CD14-positive monocyte (primary cell): ENCODE measurements around the gene ARHGAP45. TPM values are rescaled to one million over a fixed set of nuclear protein-coding genes. Genes with fewer than 3 reads are reported as not detected.

Experiments used
- DNase-seq, 3 donors: peaks; one replicate each; pipeline ENCODE4 v3.0.0-alpha.2; 2011 to 2022
- H2AFZ ChIP-seq: 2 replicates; pipeline ENCODE4 v1.6.0; 2012; ENCODE audit warnings: mild to moderate bottlenecking, low read depth, low read length, inconsistent platforms; ENCODE audit not compliant: insufficient read depth, poor library complexity, severe bottlenecking
- H3K27ac ChIP-seq, 2 donors: 1 replicate in 1 of 2; 2 replicates in 1 of 2; pipeline ENCODE4 v1.5.1; 2012 to 2013; ENCODE audit warnings: low read length in 2 of 2, control low read depth in 1 of 2, inconsistent platforms in 1 of 2, low read depth in 1 of 2, mild to moderate bottlenecking in 1 of 2
- H3K27me3 ChIP-seq, 2 donors: one replicate each; pipeline versions ENCODE4 v1.6.0 to v1.6.1; 2011 to 2013; ENCODE audit warnings: low read length in 2 of 2; ENCODE audit not compliant: control insufficient read depth in 2 of 2, insufficient read depth in 2 of 2
- H3K36me3 ChIP-seq, 2 donors: replicated peaks in 1 of 2; 1 replicate in 1 of 2; 2 replicates in 1 of 2; pipeline versions ENCODE4 v1.5.1 to v1.6.1; 2012 to 2013; ENCODE audit warnings: low read length in 2 of 2, control low read depth in 1 of 2, inconsistent platforms in 1 of 2, mild to moderate bottlenecking in 1 of 2; ENCODE audit not compliant: insufficient read depth in 2 of 2, control insufficient read depth in 1 of 2
- H3K4me1 ChIP-seq, 2 donors: 1 replicate in 1 of 2; 2 replicates in 1 of 2; pipeline versions ENCODE4 v1.5.1 to v1.6.1; 2012 to 2013; ENCODE audit warnings: low read length in 2 of 2, control low read depth in 1 of 2, inconsistent platforms in 1 of 2, mild to moderate bottlenecking in 1 of 2, moderate library complexity in 1 of 2; ENCODE audit not compliant: insufficient read depth in 2 of 2, control insufficient read depth in 1 of 2
- H3K4me2 ChIP-seq: replicated peaks from 2 replicates; pipeline ENCODE3; 2012; ENCODE audit warnings: low read length, moderate library complexity, mild to moderate bottlenecking; ENCODE audit not compliant: poor library complexity, severe bottlenecking; ENCODE audit errors: extremely low read depth
- H3K4me3 ChIP-seq, 3 experiments: fragments of 200-600 bp in 1 of 3; sonication (generic) in 1 of 3; replicated peaks in 1 of 3; 1 replicate in 2 of 3; 2 replicates in 1 of 3; pipeline ENCODE4 v1.5.1; 2011 to 2013; ENCODE audit warnings: low read length in 3 of 3, mild to moderate bottlenecking in 3 of 3, control low read depth in 2 of 3, low read depth in 2 of 3, inconsistent platforms in 1 of 3, moderate library complexity in 1 of 3
- H3K79me2 ChIP-seq: 2 replicates; pipeline ENCODE4 v1.6.0; 2012; ENCODE audit warnings: mild to moderate bottlenecking, control low read depth, inconsistent platforms, low read length, moderate library complexity; ENCODE audit not compliant: insufficient read depth
- H3K9ac ChIP-seq: 2 replicates; pipeline ENCODE4 v1.6.0; 2017; ENCODE audit warnings: low read length, mild to moderate bottlenecking; ENCODE audit not compliant: insufficient read depth, poor library complexity, severe bottlenecking
- H3K9me3 ChIP-seq, 2 donors: replicated peaks in 1 of 2; 1 replicate in 1 of 2; 2 replicates in 1 of 2; pipeline versions ENCODE4 v1.5.1 to v1.6.1; 2012 to 2013; ENCODE audit warnings: low read length in 2 of 2, control low read depth in 1 of 2; ENCODE audit not compliant: control insufficient read depth in 1 of 2, insufficient read depth in 1 of 2
- H4K20me1 ChIP-seq: 2 replicates; pipeline ENCODE4 v1.6.0; 2012; ENCODE audit warnings: mild to moderate bottlenecking, low read length, control low read depth, moderate library complexity; ENCODE audit not compliant: insufficient read depth
- H3K27ac Mint-ChIP-seq, 7 donors: one replicate each; pipeline ENCODE4 v1.8.0; 2020; ENCODE audit warnings: mild to moderate bottlenecking in 7 of 7, mixed read lengths in 7 of 7, moderate library complexity in 6 of 7, inconsistent platforms in 2 of 7
- H3K27me3 Mint-ChIP-seq, 3 donors: one replicate each; pipeline ENCODE4 v1.8.0; 2021 to 2022; ENCODE audit warnings: low read depth in 3 of 3, mild to moderate bottlenecking in 3 of 3, mixed read lengths in 3 of 3, moderate library complexity in 3 of 3, inconsistent platforms in 1 of 3
- H3K36me3 Mint-ChIP-seq, 2 donors: one replicate each; pipeline ENCODE4 v1.8.0; 2020; ENCODE audit warnings: mixed read lengths in 2 of 2, inconsistent platforms in 1 of 2, mild to moderate bottlenecking in 1 of 2
- H3K4me1 Mint-ChIP-seq: one replicate; pipeline ENCODE4 v1.8.0; 2020; ENCODE audit warnings: mild to moderate bottlenecking, mixed read lengths
- H3K4me3 Mint-ChIP-seq, 2 donors: one replicate each; pipeline ENCODE4 v1.8.0; 2020; ENCODE audit warnings: mild to moderate bottlenecking in 2 of 2, mixed read lengths in 2 of 2, moderate library complexity in 1 of 2
- H3K9me3 Mint-ChIP-seq, 7 donors: one replicate each; pipeline ENCODE4 v1.8.0; 2020 to 2022; ENCODE audit warnings: mixed read lengths in 7 of 7, mild to moderate bottlenecking in 6 of 7, moderate library complexity in 6 of 7, inconsistent platforms in 2 of 7
- WGBS: methylation state at CpG from one replicate; pipeline ENCODE4 v1.1.5; 2013; ENCODE audit warnings: missing lambda C conversion rate; ENCODE audit not compliant: insufficient coverage; 5-methylcytosine and 5-hydroxymethylcytosine counted together
- intact Hi-C, 2 donors: fragments of 100-400 bp; cut with micrococcal nuclease; formaldehyde crosslinking; loops; one replicate each; pipeline versions ENCODE4 v1.15.0 to v1.15.1; 2023
- polyA plus RNA-seq, 3 donors: library from polyadenylated mRNA; depleted of rRNA in 1 of 3; unstranded in 2 of 3; stranded (reverse) in 1 of 3; fragments of 300-500 nt in 2 of 3; fragments of >200 nt in 1 of 3; fragmentation: Illumina TruSeq in 2 of 3; gene quantifications; 1 replicate in 2 of 3; 2 replicates in 1 of 3; pipeline ENCODE4 v1.2.3, GENCODE V29; 2012 to 2021
- TF ChIP-seq, protein P1 (sequence below): fragments of 200-600 bp; IDR thresholded peaks from one replicate; pipeline ENCODE4 v1.8.0; 2022; ENCODE audit warnings: antibody characterized with exemption, mild to moderate bottlenecking

The ARHGAP45 gene
- polyA plus RNA-seq, 3 donors: 108 to 308 (median 137) TPM

DNA sequence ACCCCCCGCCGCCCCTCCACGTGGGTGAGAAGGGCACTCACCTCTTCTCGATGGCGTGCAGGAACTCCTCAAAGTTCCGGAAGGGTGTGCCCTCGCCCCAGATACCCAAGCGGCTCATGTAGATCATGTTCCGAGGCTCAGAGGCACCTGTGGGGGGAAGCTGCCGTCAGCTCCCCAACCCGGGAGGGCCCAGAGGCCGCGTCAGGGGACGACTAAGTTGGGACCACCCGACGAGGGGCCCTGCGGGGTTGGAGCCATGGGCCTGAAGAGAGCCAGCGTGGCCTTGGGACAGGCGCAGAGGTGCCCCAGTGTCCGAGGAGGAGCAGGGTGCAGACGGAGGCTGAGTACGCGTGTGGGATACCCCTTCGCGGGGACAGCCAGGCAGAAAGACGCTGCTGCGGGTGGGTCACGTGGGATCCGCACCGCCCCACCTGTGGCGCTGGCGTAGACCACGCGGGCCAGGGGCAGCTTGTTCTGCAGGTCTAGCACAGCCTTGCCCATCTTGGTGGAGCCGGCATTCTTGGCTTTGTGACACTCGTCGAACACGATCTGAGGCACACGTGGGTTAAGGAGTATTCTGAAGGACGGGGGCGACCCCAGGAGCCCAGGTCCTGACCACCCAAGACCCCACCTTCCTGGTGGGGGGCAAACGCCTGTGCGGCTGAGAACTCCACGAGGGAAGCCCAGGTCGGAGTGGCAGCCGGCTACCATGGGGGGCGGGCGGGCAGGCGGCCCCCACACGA, 52.7 kb downstream of the ARHGAP45 start:
- Histone ChIP-seq H3K4me2 (no peak overlapping the region), H3K4me1 (no peaks in the 10 kb centered on the region), H3K4me3 (no peak overlapping the region), H3K36me3 (peaks cover 89 to 95% of the 10 kb centered on the region in 2 donors), H2AFZ (no peak overlapping the region), H3K9ac (no peak overlapping the region), H4K20me1 (peaks cover 89% of the 10 kb centered on the region), H3K27ac (no peak overlapping the region), H3K27me3 (no peaks in the 10 kb centered on the region), H3K9me3 (no peaks in the 10 kb centered on the region), H3K79me2 (peaks cover 8% of the 10 kb centered on the region)
- no peak overlapping the region for H3K27ac Mint-ChIP-seq
- H3K4me3 Mint-ChIP-seq: no peak overlapping the region
- DNase-seq: no peak
- peaks cover 52 to 90% of the 10 kb centered on the region in 2 donors for H3K36me3 Mint-ChIP-seq
- 98% methylated on average over 42 of the region's 50 CpGs for WGBS
- peaks cover 0 to 3% (median 0%) of the 10 kb centered on the region in 7 donors for H3K9me3 Mint-ChIP-seq
- peaks cover 0 to 3% (median 0%) of the 10 kb centered on the region in 3 donors for H3K27me3 Mint-ChIP-seq
- TF ChIP-seq, protein P1, sequence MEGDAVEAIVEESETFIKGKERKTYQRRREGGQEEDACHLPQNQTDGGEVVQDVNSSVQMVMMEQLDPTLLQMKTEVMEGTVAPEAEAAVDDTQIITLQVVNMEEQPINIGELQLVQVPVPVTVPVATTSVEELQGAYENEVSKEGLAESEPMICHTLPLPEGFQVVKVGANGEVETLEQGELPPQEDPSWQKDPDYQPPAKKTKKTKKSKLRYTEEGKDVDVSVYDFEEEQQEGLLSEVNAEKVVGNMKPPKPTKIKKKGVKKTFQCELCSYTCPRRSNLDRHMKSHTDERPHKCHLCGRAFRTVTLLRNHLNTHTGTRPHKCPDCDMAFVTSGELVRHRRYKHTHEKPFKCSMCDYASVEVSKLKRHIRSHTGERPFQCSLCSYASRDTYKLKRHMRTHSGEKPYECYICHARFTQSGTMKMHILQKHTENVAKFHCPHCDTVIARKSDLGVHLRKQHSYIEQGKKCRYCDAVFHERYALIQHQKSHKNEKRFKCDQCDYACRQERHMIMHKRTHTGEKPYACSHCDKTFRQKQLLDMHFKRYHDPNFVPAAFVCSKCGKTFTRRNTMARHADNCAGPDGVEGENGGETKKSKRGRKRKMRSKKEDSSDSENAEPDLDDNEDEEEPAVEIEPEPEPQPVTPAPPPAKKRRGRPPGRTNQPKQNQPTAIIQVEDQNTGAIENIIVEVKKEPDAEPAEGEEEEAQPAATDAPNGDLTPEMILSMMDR: no peak
- H3K4me1 Mint-ChIP-seq: no peaks in the 10 kb centered on the region
- intact Hi-C loops: no loop called here

DNA sequence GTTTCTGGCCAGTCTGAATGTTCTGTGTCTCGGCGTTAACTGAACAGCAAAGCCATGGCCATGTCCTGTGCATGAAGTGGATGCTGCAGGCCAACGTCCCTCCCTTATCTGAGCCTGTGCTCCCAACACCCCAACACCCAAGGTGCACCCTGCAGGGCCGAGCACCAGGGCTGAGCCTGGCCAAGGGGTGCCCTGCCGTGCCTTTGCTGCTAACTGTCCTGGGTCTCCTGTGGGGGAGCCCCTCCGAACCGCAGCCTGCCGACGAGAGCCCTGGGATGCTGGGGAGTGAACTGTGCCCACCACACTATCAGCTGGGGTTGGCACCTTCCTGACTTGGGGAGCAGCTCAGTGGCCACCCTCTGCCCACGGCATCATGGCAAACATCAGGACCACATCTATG, 54.4 kb downstream of the ARHGAP45 start:
- H3K4me1 ChIP-seq: no peaks in the 10 kb centered on the region
- H3K27me3 Mint-ChIP-seq: peaks cover 0 to 3% (median 0%) of the 10 kb centered on the region in 3 donors
- 94% methylated on average over 6 of the region's 10 CpGs for WGBS
- H3K27ac ChIP-seq: no peak overlapping the region
- H4K20me1 ChIP-seq: peaks cover 98% of the 10 kb centered on the region
- no peak overlapping the region for H3K4me3 Mint-ChIP-seq
- no peak for DNase-seq
- intact Hi-C loops: no loop called here
- H3K4me2 ChIP-seq: no peak overlapping the region
- no peak overlapping the region for H2AFZ ChIP-seq
- H3K9ac ChIP-seq: no peak overlapping the region
- peaks cover 91 to 100% of the 10 kb centered on the region in 2 donors for H3K36me3 ChIP-seq
- H3K36me3 Mint-ChIP-seq: peaks cover 59 to 91% of the 10 kb centered on the region in 2 donors
- no peaks in the 10 kb centered on the region for H3K9me3 ChIP-seq
- no peaks in the 10 kb centered on the region for H3K27me3 ChIP-seq
- TF ChIP-seq, protein P1: no peak
- H3K4me3 ChIP-seq: no peak overlapping the region
- H3K27ac Mint-ChIP-seq: peak overlapping the region in 3 of 7 donors; percentile 8 to 37 (median 18)
- H3K79me2 ChIP-seq: peaks cover 11% of the 10 kb centered on the region
- H3K4me1 Mint-ChIP-seq: no peaks in the 10 kb centered on the region
- peaks cover 0 to 3% (median 0%) of the 10 kb centered on the region in 7 donors for H3K9me3 Mint-ChIP-seq
